HG02970 (cell line): ENCODE measurements around the gene DCN.

Experiments used
- ATAC-seq: cut with Tn5 transposase; IDR thresholded peaks from one replicate; pipeline ENCODE4 v1.9.1; 2021; ENCODE audit warnings: mild to moderate bottlenecking, moderate library complexity, moderate number of reproducible peaks; ENCODE audit not compliant: unreplicated experiment, low FRiP score

The DCN gene

DNA sequence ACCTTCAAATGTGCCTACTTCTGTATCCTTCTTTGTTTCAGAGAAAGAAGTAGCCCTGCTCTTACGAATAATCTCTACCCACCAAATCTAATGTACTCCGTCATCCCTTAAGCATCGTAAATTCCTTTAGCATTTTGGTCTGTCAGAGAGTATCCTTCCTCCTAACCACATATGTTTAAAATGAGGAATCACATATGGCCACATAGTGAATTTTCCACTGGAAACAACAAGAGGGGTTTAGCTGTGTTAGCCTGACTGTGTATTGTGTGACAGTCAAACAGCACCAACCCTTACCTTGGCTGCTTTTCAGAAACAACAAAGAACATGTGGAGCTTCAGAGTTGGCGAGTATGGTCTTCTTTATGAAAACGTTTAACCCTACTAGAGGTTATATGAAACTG lies 76.8 kb downstream of the DCN start:
- ATAC-seq: no peak

DNA sequence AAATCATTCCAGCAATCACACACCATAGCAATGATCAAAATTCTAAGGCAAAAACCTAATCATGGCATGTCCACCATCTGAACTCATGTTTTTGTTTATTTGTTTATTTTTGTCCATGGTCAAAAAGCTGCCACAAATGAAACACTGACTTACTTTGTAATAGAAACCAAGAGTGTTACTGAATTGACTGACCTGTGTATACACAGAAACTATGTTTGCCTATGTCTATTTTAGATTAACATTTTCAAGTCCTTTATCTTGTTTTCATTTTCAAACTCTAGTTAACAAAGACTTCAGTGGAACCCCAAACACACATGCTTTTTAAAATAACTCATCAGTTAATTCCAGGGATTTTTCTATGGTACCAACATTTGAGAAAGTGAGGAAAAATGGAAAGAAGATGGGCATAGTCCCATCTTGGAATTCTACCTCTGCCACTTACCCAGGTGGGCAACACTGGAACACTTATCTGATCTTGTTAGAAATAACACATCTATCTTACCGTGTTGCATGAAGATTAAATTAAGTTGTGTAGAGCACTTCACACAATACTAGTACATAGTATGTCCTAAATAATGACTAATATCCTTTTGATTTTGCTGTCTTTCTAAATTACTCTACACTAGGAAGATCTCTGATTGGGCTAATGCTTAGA lies 77.7 kb downstream of the DCN start:
- no peak for ATAC-seq

DNA sequence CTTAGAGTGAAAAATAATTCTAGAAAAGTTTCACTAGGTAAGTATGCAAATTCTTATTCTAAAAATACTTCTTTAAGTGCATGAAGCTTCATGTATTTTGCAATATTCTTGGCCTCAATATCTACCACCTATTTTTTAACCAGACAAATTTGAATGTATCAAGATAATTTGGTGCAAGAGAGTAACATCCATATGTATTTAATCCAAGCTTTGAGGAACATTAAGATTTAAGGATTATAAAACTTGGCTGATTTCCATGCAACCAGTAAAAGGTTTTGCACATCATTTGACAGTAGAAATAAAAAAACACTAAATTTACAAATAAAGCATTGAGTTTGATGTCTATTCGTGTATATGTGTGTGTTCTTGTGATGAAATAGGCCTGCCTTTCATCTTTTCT lies 79.0 kb downstream of the DCN start:
- ATAC-seq: no peak

- ATAC-seq: no peak
Measured at GRCh38 chr12:91103101-91103500, 79.5 kb downstream of the DCN start.

DNA sequence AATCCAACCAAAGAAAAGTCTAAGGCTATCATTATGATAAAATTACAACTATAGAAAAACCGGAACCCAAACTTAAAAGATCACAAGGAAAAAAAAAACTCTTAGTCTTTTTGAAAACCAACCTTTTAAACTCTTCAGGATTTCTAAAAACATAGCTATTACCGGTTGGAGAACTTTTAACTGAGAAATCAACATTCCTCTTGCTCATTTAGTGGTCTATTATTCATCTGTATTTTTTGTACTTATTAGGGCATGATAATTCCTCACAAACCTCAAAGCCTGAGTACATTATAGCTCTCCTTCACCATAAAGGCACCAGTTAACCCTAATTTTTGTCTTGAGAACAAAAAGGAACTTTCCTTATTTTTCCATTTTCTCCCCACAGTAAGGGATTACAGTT lies 81.7 kb downstream of the DCN start:
- ATAC-seq: no peak

GRCh38 chr12:91099836-91100235 lies 82.8 kb downstream of the DCN start:
- no peak for ATAC-seq

DNA sequence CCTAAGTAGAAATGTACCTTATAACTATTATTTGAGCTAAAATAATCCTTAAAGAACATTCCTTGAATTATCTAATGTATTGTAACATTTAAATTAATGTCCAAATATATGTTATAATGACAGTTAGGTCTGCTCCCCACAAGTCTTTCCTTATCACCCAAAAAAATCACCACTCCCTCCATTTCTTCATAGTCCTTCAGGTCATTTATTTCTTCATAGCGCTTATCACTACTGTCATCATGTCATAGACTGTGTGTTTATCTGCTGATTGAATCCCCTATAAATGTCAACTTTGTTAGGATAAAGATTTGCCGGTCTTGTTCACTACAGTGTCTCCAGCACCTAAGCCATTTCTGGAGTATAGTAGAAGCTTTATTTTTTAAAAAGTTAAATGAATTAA lies 83.3 kb downstream of the DCN start:
- no peak for ATAC-seq

GRCh38 chr12:91098941-91099340 lies 83.7 kb downstream of the DCN start:
- no peak for ATAC-seq

- ATAC-seq: no peak
Measured at GRCh38 chr12:91098461-91098860, 84.2 kb downstream of the DCN start.

DNA sequence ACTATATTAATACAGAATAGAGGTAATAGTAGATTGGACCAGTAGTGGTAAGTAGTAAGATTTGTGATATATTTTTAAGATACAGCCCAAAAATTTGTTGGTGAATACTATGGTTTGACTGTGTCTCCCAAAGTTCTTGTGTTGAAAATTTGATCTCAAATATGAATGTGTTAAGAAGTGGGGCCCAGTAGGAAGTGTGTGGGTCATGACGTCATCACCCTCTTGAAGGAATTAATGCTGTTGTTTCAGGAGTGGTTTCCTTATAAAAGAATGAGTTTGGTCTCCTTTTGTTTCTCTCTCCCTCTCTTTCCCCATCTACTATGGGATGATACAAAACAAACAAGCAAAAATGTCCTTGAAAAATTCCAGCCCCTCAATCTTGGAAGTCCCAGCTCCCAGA lies 87.7 kb downstream of the DCN start:
- ATAC-seq: no peak

DNA sequence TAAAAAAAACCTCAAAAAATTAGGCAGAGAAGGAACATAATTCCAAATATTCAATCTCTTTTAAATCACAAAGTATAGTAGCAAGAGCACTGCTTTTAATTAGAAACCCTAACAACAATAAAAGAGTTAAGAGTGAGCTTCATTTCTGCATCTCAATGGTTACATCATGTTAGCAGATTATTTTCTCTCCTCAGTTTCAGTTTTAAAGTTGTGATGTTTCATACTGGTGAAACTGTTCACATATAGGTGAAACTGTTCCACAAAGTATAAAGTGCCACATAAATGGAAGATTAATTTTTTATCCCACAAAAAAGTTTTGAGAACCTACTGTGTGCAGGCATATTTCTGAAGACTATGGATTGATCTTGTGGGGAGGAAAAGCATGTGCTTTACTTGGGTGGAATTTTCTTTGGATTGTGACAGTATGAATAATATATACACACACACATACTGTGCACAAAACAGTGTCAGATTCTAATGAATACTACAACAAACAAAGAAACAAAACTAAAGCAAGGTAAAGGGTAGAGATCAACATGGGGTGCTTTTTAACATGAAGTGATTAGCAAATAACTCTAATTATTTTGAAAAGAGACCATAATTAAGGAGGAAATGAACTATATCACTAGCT lies 88.5 kb downstream of the DCN start:
- ATAC-seq: no peak

GRCh38 chr12:91093341-91093740 lies 89.3 kb downstream of the DCN start:
- ATAC-seq: no peak

- no peak for ATAC-seq
Measured at GRCh38 chr12:91091916-91092715, 90.5 kb downstream of the DCN start.
